H1 (cell line): ENCODE data around the gene NLN. TPM values are rescaled to one million over a fixed set of nuclear protein-coding genes. Genes with fewer than 3 reads are reported as not detected.

Source experiments
- CTCF ChIA-PET: fragments of 300-600 bp; sonication (Branson Sonifier 250); formaldehyde crosslinking; loops from one replicate; lab custom pipeline; 2021; ENCODE audit not compliant: partially characterized antibody; lab: Charles Lee
- POLR2A ChIA-PET: fragments of 300-600 bp; sonication (Branson Sonifier 250); formaldehyde crosslinking; loops from one replicate; lab custom pipeline; 2021; ENCODE audit warnings: inconsistent platforms; ENCODE audit not compliant: partially characterized antibody; lab: Charles Lee
- DNase-seq, 2 experiments: peaks; one replicate each; pipeline versions ENCODE4 v3.0.0 to v3.0.0-alpha.2; 2010 to 2022; ENCODE audit warnings: low spot score in 2 of 2, low read depth in 1 of 2, mixed read lengths in 1 of 2
- FAIRE-seq: peaks from 2 replicates; lab custom pipeline; 2011; peaks lifted over from hg19 to GRCh38; lab: Jason Lieb, UNC
- H2AFZ ChIP-seq: 2 replicates; pipeline ENCODE4 v1.8.1; 2012; ENCODE audit warnings: low read length, inconsistent platforms
- H2AK5ac ChIP-seq: 2 replicates; pipeline ENCODE4 v1.6.1; 2013; ENCODE audit warnings: low read depth, low read length
- H2BK120ac ChIP-seq: replicated peaks from 2 replicates; pipeline ENCODE3; 2013; ENCODE audit warnings: low read depth, low read length, inconsistent platforms
- H2BK12ac ChIP-seq: 2 replicates; pipeline ENCODE4 v1.6.1; 2013; ENCODE audit warnings: low read depth, low read length
- H2BK15ac ChIP-seq: 2 replicates; pipeline ENCODE4 v1.6.1; 2013; ENCODE audit warnings: low read length
- H2BK20ac ChIP-seq: 2 replicates; pipeline ENCODE4 v1.6.1; 2013; ENCODE audit warnings: low read length
- H2BK5ac ChIP-seq: 2 replicates; pipeline ENCODE4 v1.6.1; 2013; ENCODE audit warnings: low read depth, low read length
- H3K14ac ChIP-seq: 2 replicates; pipeline ENCODE4 v1.6.1; 2013; ENCODE audit warnings: inconsistent platforms; ENCODE audit not compliant: insufficient read length
- H3K18ac ChIP-seq: 2 replicates; pipeline ENCODE4 v1.6.1; 2013; ENCODE audit warnings: low read length; ENCODE audit errors: extremely low read depth
- H3K23ac ChIP-seq: 2 replicates; pipeline ENCODE4 v1.6.1; 2013; ENCODE audit warnings: inconsistent platforms; ENCODE audit not compliant: insufficient read length
- H3K23me2 ChIP-seq: 2 replicates; pipeline ENCODE4 v1.6.1; 2013; ENCODE audit warnings: low read depth, low read length
- H3K27ac ChIP-seq: 2 replicates; pipeline ENCODE4 v1.6.1; 2011; ENCODE audit warnings: low read depth, low read length, inconsistent platforms
- H3K27me3 ChIP-seq, 4 experiments: replicated peaks in 1 of 4; 1 replicate in 1 of 4; 2 replicates in 3 of 4; pipeline versions ENCODE4 v1.6.1 to v1.8.1; 2011 to 2013; ENCODE audit warnings: low read length in 3 of 4, mild to moderate bottlenecking in 3 of 4, inconsistent platforms in 2 of 4, mixed read lengths in 2 of 4, moderate library complexity in 1 of 4; ENCODE audit not compliant: control insufficient read depth in 3 of 4, insufficient read depth in 3 of 4; ENCODE audit errors: extremely low read depth in 1 of 4
- H3K36me3 ChIP-seq, 4 experiments: 2 replicates each; pipeline versions ENCODE4 v1.6.1 to v1.8.1; 2011 to 2013; ENCODE audit warnings: mild to moderate bottlenecking in 4 of 4, low read length in 3 of 4, moderate library complexity in 2 of 4, control low read depth in 1 of 4, inconsistent platforms in 1 of 4; ENCODE audit not compliant: insufficient read depth in 4 of 4, control insufficient read depth in 2 of 4
- H3K4ac ChIP-seq: replicated peaks from 2 replicates; pipeline ENCODE3; 2013; ENCODE audit warnings: low read length, low read depth, mixed read lengths, inconsistent platforms; ENCODE audit not compliant: insufficient read length
- H3K4me1 ChIP-seq, 4 experiments: replicated peaks in 1 of 4; 1 replicate in 1 of 4; 2 replicates in 3 of 4; pipeline versions ENCODE4 v1.6.1 to v1.8.1; 2011 to 2013; ENCODE audit warnings: low read length in 3 of 4, inconsistent platforms in 2 of 4, mixed read lengths in 1 of 4; ENCODE audit not compliant: insufficient read depth in 4 of 4, control insufficient read depth in 3 of 4
- H3K4me2 ChIP-seq, 2 experiments: 2 replicates each; pipeline versions ENCODE4 v1.6.1 to v1.8.1; 2011 to 2013; ENCODE audit warnings: low read depth in 2 of 2, low read length in 2 of 2, control low read depth in 1 of 2, inconsistent platforms in 1 of 2, mild to moderate bottlenecking in 1 of 2; ENCODE audit not compliant: insufficient read depth in 1 of 2
- H3K4me3 ChIP-seq, 4 experiments: fragments of 200-600, 300-600 bp in 1 of 4; sonication (generic), shearing (Covaris generic), sonication (Bioruptor Twin) in 1 of 4; 2 replicates each; pipeline versions ENCODE4 v1.5.1 to v1.8.1; 2011 to 2016; ENCODE audit warnings: low read length in 4 of 4, low read depth in 3 of 4, control low read depth in 2 of 4, inconsistent platforms in 2 of 4, mild to moderate bottlenecking in 2 of 4, mixed read lengths in 1 of 4, moderate library complexity in 1 of 4; ENCODE audit not compliant: insufficient read depth in 2 of 4; ENCODE audit errors: extremely low read depth in 1 of 4
- H3K56ac ChIP-seq: replicated peaks from 2 replicates; pipeline ENCODE3; 2013; ENCODE audit warnings: low read depth, mild to moderate bottlenecking, mixed read lengths, low read length, inconsistent platforms; ENCODE audit not compliant: insufficient read length
- H3K79me1 ChIP-seq: 2 replicates; pipeline ENCODE4 v1.6.1; 2013; ENCODE audit warnings: low read depth, low read length, control low read depth
- H3K79me2 ChIP-seq, 2 experiments: 2 replicates each; pipeline versions ENCODE4 v1.6.1 to v1.8.1; 2012 to 2013; ENCODE audit warnings: low read length in 2 of 2, mild to moderate bottlenecking in 2 of 2, inconsistent platforms in 1 of 2; ENCODE audit not compliant: insufficient read depth in 2 of 2, control insufficient read depth in 1 of 2
- H3K9ac ChIP-seq, 4 experiments: replicated peaks in 1 of 4; 1 replicate in 1 of 4; 2 replicates in 3 of 4; pipeline versions ENCODE4 v1.6.1 to v1.8.1; 2011 to 2013; ENCODE audit warnings: low read depth in 3 of 4, low read length in 3 of 4, control low read depth in 2 of 4, mild to moderate bottlenecking in 2 of 4, moderate library complexity in 2 of 4, inconsistent platforms in 1 of 4; ENCODE audit errors: extremely low read depth in 1 of 4
- H3K9me3 ChIP-seq, 2 experiments: 2 replicates each; pipeline versions ENCODE4 v1.6.1 to v1.8.1; 2012 to 2013; ENCODE audit warnings: mild to moderate bottlenecking in 2 of 2, moderate library complexity in 2 of 2, control low read depth in 1 of 2, inconsistent platforms in 1 of 2, low read depth in 1 of 2, low read length in 1 of 2, mixed read lengths in 1 of 2; ENCODE audit not compliant: insufficient read depth in 2 of 2
- H4K20me1 ChIP-seq, 2 experiments: replicated peaks in 1 of 2; 2 replicates each; pipeline versions ENCODE3 to v1.8.1; 2011 to 2013; ENCODE audit warnings: inconsistent platforms in 2 of 2, low read length in 2 of 2, mild to moderate bottlenecking in 1 of 2; ENCODE audit not compliant: insufficient read depth in 2 of 2, control insufficient read depth in 1 of 2
- H4K5ac ChIP-seq: 2 replicates; pipeline ENCODE4 v1.6.1; 2013; ENCODE audit warnings: low read length, low read depth, mixed read lengths, inconsistent platforms; ENCODE audit not compliant: insufficient read length
- H4K8ac ChIP-seq: 2 replicates; pipeline ENCODE4 v1.8.0; 2013; ENCODE audit warnings: mild to moderate bottlenecking, moderate library complexity, low read length, inconsistent platforms; ENCODE audit not compliant: insufficient read depth; ENCODE audit errors: extremely low read depth
- H4K91ac ChIP-seq: replicated peaks from 2 replicates; pipeline ENCODE3; 2013; ENCODE audit warnings: low read length, mixed read lengths, inconsistent platforms; ENCODE audit not compliant: insufficient read length
- EGR1 ChIP-seq: IDR thresholded peaks from 2 replicates; pipeline ENCODE4 v1.6.1; 2011; ENCODE audit warnings: low read depth, low read length, borderline replicate concordance
- EZH2 ChIP-seq: fragments of 200-600 bp; sonication (generic); IDR thresholded peaks from 2 replicates; pipeline ENCODE4 v1.7.1; 2012; ENCODE audit warnings: low read depth, mild to moderate bottlenecking, moderate library complexity, low read length, inconsistent platforms; ENCODE audit not compliant: severe bottlenecking
- GTF2F1 ChIP-seq: IDR thresholded peaks from 2 replicates; pipeline ENCODE4 v1.6.1; 2012; ENCODE audit warnings: low read depth, low read length, improper control_type of control experiment, borderline replicate concordance
- HDAC6 ChIP-seq: IDR thresholded peaks from one replicate; pipeline ENCODE4 v1.7.1; 2012; ENCODE audit warnings: low read depth, mild to moderate bottlenecking, inconsistent platforms, low read length, moderate library complexity
- SIN3A ChIP-seq, 2 experiments: IDR thresholded peaks in 1 of 2; conservative IDR thresholded peaks in 1 of 2; 2 replicates each; pipeline ENCODE4 v1.6.1; 2011 to 2012; ENCODE audit warnings: low read length in 2 of 2, improper control_type of control experiment in 1 of 2, low read depth in 1 of 2, mild to moderate bottlenecking in 1 of 2
- WGBS, 2 experiments: shearing (Covaris generic) in 1 of 2; methylation state at CpG; one replicate each; pipeline versions ENCODE4 v1.1.6 to v1.1.7; 2013 to 2015; ENCODE audit warnings: low lambda C conversion rate in 2 of 2, mixed read lengths in 2 of 2, inconsistent platforms in 1 of 2, low coverage in 1 of 2, missing lambda C conversion rate in 1 of 2; ENCODE audit not compliant: insufficient replicate concordance in 2 of 2, insufficient coverage in 1 of 2, insufficient read length in 1 of 2; ENCODE audit errors: extremely low coverage in 1 of 2, missing lambda C conversion rate in 1 of 2; 5-methylcytosine and 5-hydroxymethylcytosine counted together
- polyA plus RNA-seq, 7 experiments: library from polyadenylated mRNA; depleted of rRNA in 3 of 7; stranded (reverse) in 5 of 7; unstranded in 2 of 7; fragments of >200 nt in 5 of 7; fragments of 200-250 nt in 2 of 7; gene quantifications; 1 replicate in 5 of 7; 2 replicates in 1 of 7; 4 replicates in 1 of 7; pipeline versions ENCODE4 v1.2.1 to v1.2.3, GENCODE V29; 2011 to 2013; ENCODE audit warnings: missing spikeins in 2 of 7, mixed read lengths in 2 of 7
- total RNA-seq: library from RNA; stranded (reverse); fragmentation: NEBNext Ultra II Directional; extraction: Animal tissue kit (Norgen Biotek cat#: 25700); gene quantifications from 2 replicates; pipeline ENCODE4 v1.2.1, GENCODE V29; 2021
- TF ChIP-seq, protein P1 (sequence below), 3 experiments: IDR thresholded peaks; 1 replicate in 2 of 3; 2 replicates in 1 of 3; pipeline versions ENCODE4 v1.5.1 to v1.6.1; 2011; ENCODE audit warnings: low read length in 3 of 3, mild to moderate bottlenecking in 3 of 3, inconsistent platforms in 2 of 3, low read depth in 1 of 3, moderate library complexity in 1 of 3; ENCODE audit not compliant: insufficient read depth in 1 of 3; ENCODE audit errors: control extremely low read depth in 1 of 3

The NLN gene
- total and polyA plus RNA-seq, 2 of the 8 experiments (the other 6 are each of a cell fraction or from before 2014, with no cell fraction given): 46.7 to 192 TPM

DNA sequence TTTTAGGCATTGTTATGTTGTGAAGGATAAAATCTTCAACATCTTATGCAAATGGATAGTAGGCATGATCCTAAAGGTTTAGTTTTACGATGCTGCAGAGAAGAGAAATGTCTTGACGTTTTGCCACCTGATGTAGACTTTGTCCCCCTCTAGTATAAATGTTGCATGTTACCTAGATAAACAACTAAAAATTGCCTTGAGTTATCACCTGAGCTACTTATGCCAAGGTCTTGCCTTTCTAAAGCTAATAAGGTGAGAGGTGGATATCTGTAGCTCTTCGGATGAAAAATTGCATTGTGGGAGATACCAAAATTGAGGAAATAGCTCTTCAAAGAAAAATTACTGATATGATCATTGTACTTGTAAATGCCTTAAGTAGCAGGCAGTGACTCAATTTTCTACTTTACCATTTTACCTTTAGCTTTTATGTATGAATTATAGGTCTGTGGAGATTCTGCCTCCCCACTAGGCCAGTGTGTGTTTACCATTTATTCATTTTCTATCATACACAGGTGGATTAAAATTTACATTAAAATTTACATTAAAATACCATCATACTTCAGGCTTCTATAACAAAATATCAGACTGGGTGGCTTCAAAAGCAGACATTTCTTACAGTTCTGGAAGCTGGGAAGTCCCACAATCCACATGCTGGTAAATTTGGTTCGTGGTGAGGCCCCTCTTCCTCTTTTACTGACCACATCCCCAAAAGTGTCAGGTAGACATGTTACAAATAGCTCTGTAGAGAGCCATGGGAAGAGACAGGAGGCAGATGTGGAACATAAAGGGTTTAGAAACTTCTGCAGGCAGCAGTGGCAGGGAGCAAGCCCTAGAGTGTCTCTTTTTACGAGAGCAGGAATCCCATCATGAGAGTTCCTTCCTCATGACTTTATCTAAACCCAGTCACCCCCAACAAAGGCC is 103.7 kb downstream of the NLN start:
- Histone ChIP-seq H4K5ac (no peak overlapping the region), H3K4me2 (no peak overlapping the region), H3K79me1 (no peaks in the 10 kb centered on the region), H3K14ac (no peak overlapping the region), H2BK120ac (no peak overlapping the region), H3K4me3 (no peak overlapping the region), H3K27me3 (no peaks in the 10 kb centered on the region), H3K23me2 (no peaks in the 10 kb centered on the region), H2BK15ac (no peak overlapping the region), H3K36me3 (peaks cover 0 to 24% (median 7%) of the 10 kb centered on the region in 4 experiments; a peak in 6 of 8 replicates), H3K23ac (no peak overlapping the region), H3K9me3 (no peaks in the 10 kb centered on the region), H2BK5ac (no peak overlapping the region), H3K4me1 (no peaks in the 10 kb centered on the region), H2BK12ac (no peak overlapping the region), H4K8ac (no peak overlapping the region), H4K91ac (no peak overlapping the region), H3K79me2 (no peaks in the 10 kb centered on the region), H2AFZ (no peak overlapping the region), H2BK20ac (no peak overlapping the region), H3K27ac (no peak overlapping the region), H3K9ac (no peak overlapping the region), H3K4ac (no peak overlapping the region), H4K20me1 (no peaks in the 10 kb centered on the region), H3K18ac (no peak overlapping the region), H2AK5ac (no peak overlapping the region), H3K56ac (no peak overlapping the region)
- POLR2A ChIA-PET: interaction anchor here (0.6 kb wide), 1 partner anchor 272 kb away, joined by 3 read pairs; no protein-coding TSS in a partner anchor
- 93% methylated on average over 5 of the region's 5 CpGs; no CpG with 5 or more reads in 1 of the 2 experiments for WGBS, 2 experiments
- TF ChIP-seq, protein P1, sequence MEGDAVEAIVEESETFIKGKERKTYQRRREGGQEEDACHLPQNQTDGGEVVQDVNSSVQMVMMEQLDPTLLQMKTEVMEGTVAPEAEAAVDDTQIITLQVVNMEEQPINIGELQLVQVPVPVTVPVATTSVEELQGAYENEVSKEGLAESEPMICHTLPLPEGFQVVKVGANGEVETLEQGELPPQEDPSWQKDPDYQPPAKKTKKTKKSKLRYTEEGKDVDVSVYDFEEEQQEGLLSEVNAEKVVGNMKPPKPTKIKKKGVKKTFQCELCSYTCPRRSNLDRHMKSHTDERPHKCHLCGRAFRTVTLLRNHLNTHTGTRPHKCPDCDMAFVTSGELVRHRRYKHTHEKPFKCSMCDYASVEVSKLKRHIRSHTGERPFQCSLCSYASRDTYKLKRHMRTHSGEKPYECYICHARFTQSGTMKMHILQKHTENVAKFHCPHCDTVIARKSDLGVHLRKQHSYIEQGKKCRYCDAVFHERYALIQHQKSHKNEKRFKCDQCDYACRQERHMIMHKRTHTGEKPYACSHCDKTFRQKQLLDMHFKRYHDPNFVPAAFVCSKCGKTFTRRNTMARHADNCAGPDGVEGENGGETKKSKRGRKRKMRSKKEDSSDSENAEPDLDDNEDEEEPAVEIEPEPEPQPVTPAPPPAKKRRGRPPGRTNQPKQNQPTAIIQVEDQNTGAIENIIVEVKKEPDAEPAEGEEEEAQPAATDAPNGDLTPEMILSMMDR (IDR thresholded peaks at IDR 0.05; ENCODE audit: control extremely low read depth in 1 of 3, insufficient read depth in 1 of 3, low read depth in 1 of 3, low read length in 3 of 3): no peak
- TF ChIP-seq SIN3A (conservative IDR thresholded peaks at IDR 0.05 in 1 of 2, IDR thresholded peaks at IDR 0.05 in 1 of 2; ENCODE audit: low read depth in 1 of 2, low read length in 2 of 2) (no peak), EZH2 (no peak), EGR1 (no peak), HDAC6 (no peak), GTF2F1 (no peak)
- FAIRE-seq (no peak), DNase-seq (no peak)
- CTCF ChIA-PET: interaction anchor here (1.2 kb wide), 1 partner anchor 8 kb away, joined by 3 read pairs; no protein-coding TSS in a partner anchor
